Lower leg skin (tissue), 4 donors: Measurements from ENCODE around the gene SCP2D1. TPM values are rescaled to one million over a fixed set of nuclear protein-coding genes. Genes with fewer than 3 reads are reported as not detected.

Experiments
- DNase-seq, 2 donors: peaks; one replicate each; pipeline ENCODE4 v3.0.0-alpha.2; 2019; ENCODE audit warnings: low spot score in 2 of 2
- H3K4me3 ChIP-seq: fragments of 200-600 bp; sonication (generic); 2 replicates; pipeline ENCODE4 v1.5.1; 2017; ENCODE audit warnings: mild to moderate bottlenecking, low read depth; ENCODE audit not compliant: poor library complexity, severe bottlenecking
- CTCF ChIP-seq, 3 donors: fragments of 450-650 bp; IDR thresholded peaks; one replicate each; pipeline ENCODE4 v1.5.1; 2016; ENCODE audit warnings: antibody characterized with exemption in 3 of 3, mild to moderate bottlenecking in 3 of 3, moderate library complexity in 2 of 3
- POLR2A ChIP-seq, 2 donors: fragments of 450-650 bp; IDR thresholded peaks; one replicate each; pipeline ENCODE4 v1.6.1; 2016 to 2017; ENCODE audit warnings: antibody characterized with exemption in 2 of 2, mild to moderate bottlenecking in 1 of 2, moderate library complexity in 1 of 2
- WGBS, 2 donors: methylation state at CpG; one replicate each; pipeline ENCODE4 v1.1.5; 2018; 5-methylcytosine and 5-hydroxymethylcytosine counted together
- intact Hi-C: fragments of 100-400 bp; cut with DNase I; formaldehyde crosslinking; loops from one replicate; pipeline ENCODE4 v1.15.0; 2023; ENCODE audit warnings: low total_unique reads
- total RNA-seq, 4 donors: library from RNA; depleted of rRNA; stranded (reverse); fragments of >200 nt; gene quantifications; one replicate each; pipeline ENCODE4 v1.1.0, GENCODE V29; 2016

Gene SCP2D1
- total RNA-seq, 4 donors from 2014 or later, result not detected

- intact Hi-C loops, result no loop called here
- TF ChIP-seq POLR2A (IDR thresholded peaks at IDR 0.05) (no peak), CTCF (IDR thresholded peaks at IDR 0.05) (no peak)
- DNase-seq, result no peak
- no peak overlapping the region for H3K4me3 ChIP-seq
- 59 to 78% methylated on average over 2 of the region's 2 CpGs for whole genome bisulfite sequencing, 2 donors
These were observed 43.3 kb downstream of the SCP2D1 start for GRCh38 chr20:18856873-18857272.

GRCh38 chr20:18857640-18858039 lies 44.1 kb downstream of the SCP2D1 start:
- H3K4me3 ChIP-seq, result no peak overlapping the region
- no peak for TF ChIP-seq POLR2A (IDR thresholded peaks at IDR 0.05)
- no peak for TF ChIP-seq CTCF (IDR thresholded peaks at IDR 0.05)
- 16 to 20% methylated on average over 1 of the region's 1 CpG for WGBS, 2 donors
- DNase-seq, result no peak
- intact Hi-C loops, result no loop called here

GRCh38 chr20:18858816-18859215 lies 45.2 kb downstream of the SCP2D1 start:
- no peak for DNase-seq
- H3K4me3 ChIP-seq, result no peak overlapping the region
- TF ChIP-seq POLR2A (IDR thresholded peaks at IDR 0.05) (no peak), CTCF (IDR thresholded peaks at IDR 0.05) (no peak)
- intact Hi-C loops, result no loop called here
- WGBS, 2 donors, result 78 to 80% methylated on average over 3 of the region's 3 CpGs

Other genes with a start within 250 kb of the SCP2D1 start
- gene SMIM26, start 246.4 kb upstream of the SCP2D1 start, total RNA-seq, result 100 to 1,000 TPM in 2 of 4 donors, 10 to 100 TPM in 2; 83.1 to 164 (median 112) TPM
- gene DTD1, start 225.7 kb upstream of the SCP2D1 start, total RNA-seq, result 10 to 100 TPM; 21.7 to 41.8 (median 39.8) TPM